Measurements from ENCODE around the gene CCSER1. TPM values are rescaled to one million over a fixed set of nuclear protein-coding genes. Genes with fewer than 3 reads are reported as not detected.

CCSER1 gene
- total RNA-seq, 6 donors from 2014 or later = 4.4 to 26.1 (median 13.8) TPM

DNA sequence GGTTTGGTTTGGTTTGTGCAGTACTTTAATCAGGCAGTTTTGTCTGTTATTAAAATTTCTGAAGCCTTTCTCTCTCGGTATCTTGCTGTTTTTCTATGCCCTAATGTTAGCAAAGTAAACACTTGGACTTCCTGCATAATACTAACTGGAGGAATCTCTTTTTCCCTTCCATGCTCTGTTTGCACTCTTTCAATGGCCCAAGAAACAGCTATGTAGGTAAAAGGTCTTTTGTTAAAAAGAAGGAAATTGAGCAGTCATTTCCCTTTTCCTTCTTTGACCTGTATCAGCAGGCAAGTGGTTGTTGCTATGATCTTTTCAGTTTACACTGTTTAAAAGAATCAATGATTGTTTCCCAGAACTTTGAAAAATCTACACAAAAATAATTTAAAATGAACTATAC lies 82.7 kb downstream of the CCSER1 start:
- Histone ChIP-seq H3K36me3 (no peaks in the 10 kb centered on the region), H3K9me3 (no peaks in the 10 kb centered on the region), H3K27ac (no peak overlapping the region), H3K27me3 (no peaks in the 10 kb centered on the region), H3K4me1 (peaks cover 0 to 4% (median 0%) of the 10 kb centered on the region in 4 donors), H3K4me3 (no peak overlapping the region)
- DNase-seq (no peak), ATAC-seq (ENCODE audit: low FRiP score in 2 of 2) (no peak)
- WGBS, 2 donors = 5 to 25% methylated on average over 1 of the region's 1 CpG
- TF ChIP-seq EP300 (IDR thresholded peaks at IDR 0.05) = no peak
- TF ChIP-seq POLR2A (IDR thresholded peaks at IDR 0.05) = no peak
- TF ChIP-seq, protein P1, sequence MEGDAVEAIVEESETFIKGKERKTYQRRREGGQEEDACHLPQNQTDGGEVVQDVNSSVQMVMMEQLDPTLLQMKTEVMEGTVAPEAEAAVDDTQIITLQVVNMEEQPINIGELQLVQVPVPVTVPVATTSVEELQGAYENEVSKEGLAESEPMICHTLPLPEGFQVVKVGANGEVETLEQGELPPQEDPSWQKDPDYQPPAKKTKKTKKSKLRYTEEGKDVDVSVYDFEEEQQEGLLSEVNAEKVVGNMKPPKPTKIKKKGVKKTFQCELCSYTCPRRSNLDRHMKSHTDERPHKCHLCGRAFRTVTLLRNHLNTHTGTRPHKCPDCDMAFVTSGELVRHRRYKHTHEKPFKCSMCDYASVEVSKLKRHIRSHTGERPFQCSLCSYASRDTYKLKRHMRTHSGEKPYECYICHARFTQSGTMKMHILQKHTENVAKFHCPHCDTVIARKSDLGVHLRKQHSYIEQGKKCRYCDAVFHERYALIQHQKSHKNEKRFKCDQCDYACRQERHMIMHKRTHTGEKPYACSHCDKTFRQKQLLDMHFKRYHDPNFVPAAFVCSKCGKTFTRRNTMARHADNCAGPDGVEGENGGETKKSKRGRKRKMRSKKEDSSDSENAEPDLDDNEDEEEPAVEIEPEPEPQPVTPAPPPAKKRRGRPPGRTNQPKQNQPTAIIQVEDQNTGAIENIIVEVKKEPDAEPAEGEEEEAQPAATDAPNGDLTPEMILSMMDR (IDR thresholded peaks at IDR 0.05) = no peak
- no peak for TF ChIP-seq POLR2AphosphoS5 (IDR thresholded peaks at IDR 0.05)

DNA sequence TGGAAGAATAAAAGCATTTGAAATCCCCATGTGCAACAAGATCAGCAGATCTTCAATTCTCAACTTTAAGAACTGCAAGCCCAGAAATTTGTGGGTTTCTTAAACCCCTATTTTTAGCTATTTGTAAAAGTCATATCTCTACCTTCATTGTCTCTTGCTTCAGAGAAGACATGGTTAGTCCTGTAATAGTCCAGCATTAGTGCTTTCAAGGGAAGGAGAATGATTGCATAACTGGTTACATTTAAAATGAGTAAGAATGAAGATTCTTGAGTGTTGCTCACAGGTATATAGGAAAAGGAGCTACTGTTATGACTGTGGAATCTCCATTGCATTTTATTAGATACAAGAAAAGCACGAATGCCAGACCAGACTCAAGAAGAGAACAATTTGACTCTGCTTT lies 84.0 kb downstream of the CCSER1 start:
- H3K4me1 ChIP-seq = peaks cover 0 to 4% (median 0%) of the 10 kb centered on the region in 4 donors
- H3K9me3 ChIP-seq = no peaks in the 10 kb centered on the region
- DNase-seq = no peak
- no peaks in the 10 kb centered on the region for H3K27me3 ChIP-seq
- ATAC-seq (ENCODE audit: low FRiP score in 2 of 2) = no peak
- no peaks in the 10 kb centered on the region for H3K36me3 ChIP-seq
- TF ChIP-seq EP300 (IDR thresholded peaks at IDR 0.05) = no peak
- no peak for TF ChIP-seq POLR2AphosphoS5 (IDR thresholded peaks at IDR 0.05)
- TF ChIP-seq, protein P1 (IDR thresholded peaks at IDR 0.05) = no peak
- TF ChIP-seq POLR2A (IDR thresholded peaks at IDR 0.05) = no peak
- H3K4me3 ChIP-seq = no peak overlapping the region
- no peak overlapping the region for H3K27ac ChIP-seq
- 63 to 68% methylated on average over 1 of the region's 1 CpG for WGBS, 2 donors

DNA sequence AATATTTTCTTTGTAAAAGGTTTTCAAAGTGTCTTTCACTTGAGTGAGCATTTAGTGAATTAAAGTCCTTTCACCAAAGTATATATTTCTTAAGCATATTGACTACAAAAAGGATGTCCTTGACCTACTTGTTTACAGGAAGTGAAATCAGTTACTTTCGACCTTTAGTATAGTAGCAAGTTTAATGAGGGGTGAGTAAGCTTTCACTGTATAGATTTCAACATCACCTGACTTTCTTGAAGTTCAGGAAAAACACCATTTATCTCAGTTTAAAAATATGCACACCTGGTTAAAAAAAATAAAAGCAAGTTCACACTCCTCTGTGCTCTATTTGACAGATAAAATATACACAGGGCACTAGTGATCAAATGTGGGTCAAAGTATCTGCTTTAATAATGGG lies 88.1 kb downstream of the CCSER1 start:
- H3K4me3 ChIP-seq = no peak overlapping the region
- H3K27ac ChIP-seq = no peak overlapping the region
- ATAC-seq (ENCODE audit: low FRiP score in 2 of 2) = no peak
- H3K4me1 ChIP-seq = no peaks in the 10 kb centered on the region
- no peaks in the 10 kb centered on the region for H3K9me3 ChIP-seq
- H3K36me3 ChIP-seq = no peaks in the 10 kb centered on the region
- no peaks in the 10 kb centered on the region for H3K27me3 ChIP-seq
- TF ChIP-seq POLR2AphosphoS5 (IDR thresholded peaks at IDR 0.05) (no peak), POLR2A (IDR thresholded peaks at IDR 0.05) (no peak), EP300 (IDR thresholded peaks at IDR 0.05) (no peak)
- TF ChIP-seq, protein P1 (IDR thresholded peaks at IDR 0.05) = no peak
- WGBS, 2 donors = 24 to 28% methylated on average over 1 of the region's 1 CpG
- DNase-seq = no peak

DNA sequence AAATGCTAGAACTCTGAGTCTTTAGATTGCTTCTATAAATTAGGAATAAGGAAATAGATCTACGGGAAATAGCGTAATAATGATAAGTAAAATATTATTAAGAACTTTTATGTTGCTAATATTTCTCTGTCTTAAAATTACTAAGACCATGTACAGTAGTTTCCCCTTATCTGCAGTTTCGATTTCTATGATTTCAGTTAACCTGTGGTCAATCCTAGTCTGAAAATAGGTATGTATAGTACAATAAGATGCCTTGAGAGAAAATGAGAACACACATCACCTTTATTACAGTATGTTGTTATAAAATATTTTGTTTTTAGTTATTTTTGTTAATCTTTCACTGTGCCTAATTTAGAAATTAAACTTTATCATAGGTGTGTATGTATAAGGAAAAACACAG lies 92.6 kb downstream of the CCSER1 start:
- H3K27me3 ChIP-seq = no peaks in the 10 kb centered on the region
- no peaks in the 10 kb centered on the region for H3K4me1 ChIP-seq
- H3K27ac ChIP-seq = no peak overlapping the region
- no peak overlapping the region for H3K4me3 ChIP-seq
- TF ChIP-seq POLR2AphosphoS5 (IDR thresholded peaks at IDR 0.05) = no peak
- no peaks in the 10 kb centered on the region for H3K9me3 ChIP-seq
- H3K36me3 ChIP-seq = no peaks in the 10 kb centered on the region
- ATAC-seq (ENCODE audit: low FRiP score in 2 of 2) (no peak), DNase-seq (no peak)
- 90 to 93% methylated on average over 3 of the region's 3 CpGs for WGBS, 2 donors

DNA sequence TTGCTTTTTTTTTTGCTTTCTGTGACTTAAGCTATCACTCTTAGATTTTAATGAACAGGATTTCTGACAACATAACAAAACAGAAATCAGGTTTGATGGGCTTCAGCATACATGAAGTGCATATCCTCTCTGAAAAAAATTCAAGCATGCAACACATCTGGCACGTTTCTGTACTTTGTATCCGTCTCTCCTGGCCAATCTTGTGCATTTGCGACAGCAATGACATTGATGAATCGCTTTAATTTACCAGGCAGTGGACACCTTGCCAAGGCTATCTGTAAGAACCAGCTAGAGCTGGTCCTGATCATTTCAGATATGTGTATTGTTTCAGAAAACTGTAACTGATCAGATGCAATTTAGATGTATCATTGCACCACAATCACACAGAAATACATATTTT lies 93.3 kb downstream of the CCSER1 start:
- 67 to 75% methylated on average over 4 of the region's 4 CpGs for WGBS, 2 donors
- H3K9me3 ChIP-seq = no peaks in the 10 kb centered on the region
- no peaks in the 10 kb centered on the region for H3K36me3 ChIP-seq
- no peak for DNase-seq
- H3K4me3 ChIP-seq = no peak overlapping the region
- H3K4me1 ChIP-seq = no peaks in the 10 kb centered on the region
- H3K27me3 ChIP-seq = no peaks in the 10 kb centered on the region
- TF ChIP-seq EP300 (IDR thresholded peaks at IDR 0.05) (no peak), POLR2A (IDR thresholded peaks at IDR 0.05) (no peak), POLR2AphosphoS5 (IDR thresholded peaks at IDR 0.05) (no peak)
- TF ChIP-seq, protein P1 (IDR thresholded peaks at IDR 0.05) = no peak
- H3K27ac ChIP-seq = no peak overlapping the region
- ATAC-seq (ENCODE audit: low FRiP score in 2 of 2) = no peak

Measured in upper lobe of left lung (tissue), 6 donors.